ENCODE data around the gene LRRC4C.

DNA sequence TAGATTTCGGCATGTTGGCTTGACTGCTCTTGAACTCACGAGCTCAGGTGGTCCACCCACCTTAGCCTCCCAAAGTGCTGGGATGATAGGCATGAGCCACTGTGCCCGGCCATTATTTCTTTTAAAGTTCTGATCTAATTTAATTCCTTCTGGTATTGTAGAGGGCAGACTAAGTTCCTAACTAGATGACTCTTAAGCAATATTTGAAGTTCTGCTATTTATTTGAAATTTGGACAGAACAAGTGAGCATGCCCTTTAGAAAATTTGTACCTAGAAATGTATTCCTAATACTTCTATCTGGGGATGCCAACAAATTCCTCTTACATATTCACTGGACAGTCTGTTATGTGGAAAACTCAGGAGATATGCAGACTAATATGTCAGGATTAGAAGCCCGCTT lies 746.4 kb downstream of the LRRC4C start:
- TF ChIP-seq, protein P1, sequence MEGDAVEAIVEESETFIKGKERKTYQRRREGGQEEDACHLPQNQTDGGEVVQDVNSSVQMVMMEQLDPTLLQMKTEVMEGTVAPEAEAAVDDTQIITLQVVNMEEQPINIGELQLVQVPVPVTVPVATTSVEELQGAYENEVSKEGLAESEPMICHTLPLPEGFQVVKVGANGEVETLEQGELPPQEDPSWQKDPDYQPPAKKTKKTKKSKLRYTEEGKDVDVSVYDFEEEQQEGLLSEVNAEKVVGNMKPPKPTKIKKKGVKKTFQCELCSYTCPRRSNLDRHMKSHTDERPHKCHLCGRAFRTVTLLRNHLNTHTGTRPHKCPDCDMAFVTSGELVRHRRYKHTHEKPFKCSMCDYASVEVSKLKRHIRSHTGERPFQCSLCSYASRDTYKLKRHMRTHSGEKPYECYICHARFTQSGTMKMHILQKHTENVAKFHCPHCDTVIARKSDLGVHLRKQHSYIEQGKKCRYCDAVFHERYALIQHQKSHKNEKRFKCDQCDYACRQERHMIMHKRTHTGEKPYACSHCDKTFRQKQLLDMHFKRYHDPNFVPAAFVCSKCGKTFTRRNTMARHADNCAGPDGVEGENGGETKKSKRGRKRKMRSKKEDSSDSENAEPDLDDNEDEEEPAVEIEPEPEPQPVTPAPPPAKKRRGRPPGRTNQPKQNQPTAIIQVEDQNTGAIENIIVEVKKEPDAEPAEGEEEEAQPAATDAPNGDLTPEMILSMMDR (IDR thresholded peaks at IDR 0.05): no peak
- TF ChIP-seq EZH2phosphoT487 (IDR thresholded peaks at IDR 0.05): no peak
